GM12873 (cell line): Measurements from ENCODE around the gene DOK4.

Source experiments
- TF ChIP-seq, protein P1 (sequence below): IDR thresholded peaks from 2 replicates; pipeline ENCODE4 v1.5.1; 2012; ENCODE audit warnings: low read depth, mild to moderate bottlenecking, moderate library complexity, low read length, control low read depth; ENCODE audit not compliant: insufficient read depth; ENCODE audit errors: missing control alignments

The DOK4 gene

GRCh38 chr16:57531635-57532265 lies 45.5 kb upstream of the DOK4 start:
- TF ChIP-seq, protein P1, sequence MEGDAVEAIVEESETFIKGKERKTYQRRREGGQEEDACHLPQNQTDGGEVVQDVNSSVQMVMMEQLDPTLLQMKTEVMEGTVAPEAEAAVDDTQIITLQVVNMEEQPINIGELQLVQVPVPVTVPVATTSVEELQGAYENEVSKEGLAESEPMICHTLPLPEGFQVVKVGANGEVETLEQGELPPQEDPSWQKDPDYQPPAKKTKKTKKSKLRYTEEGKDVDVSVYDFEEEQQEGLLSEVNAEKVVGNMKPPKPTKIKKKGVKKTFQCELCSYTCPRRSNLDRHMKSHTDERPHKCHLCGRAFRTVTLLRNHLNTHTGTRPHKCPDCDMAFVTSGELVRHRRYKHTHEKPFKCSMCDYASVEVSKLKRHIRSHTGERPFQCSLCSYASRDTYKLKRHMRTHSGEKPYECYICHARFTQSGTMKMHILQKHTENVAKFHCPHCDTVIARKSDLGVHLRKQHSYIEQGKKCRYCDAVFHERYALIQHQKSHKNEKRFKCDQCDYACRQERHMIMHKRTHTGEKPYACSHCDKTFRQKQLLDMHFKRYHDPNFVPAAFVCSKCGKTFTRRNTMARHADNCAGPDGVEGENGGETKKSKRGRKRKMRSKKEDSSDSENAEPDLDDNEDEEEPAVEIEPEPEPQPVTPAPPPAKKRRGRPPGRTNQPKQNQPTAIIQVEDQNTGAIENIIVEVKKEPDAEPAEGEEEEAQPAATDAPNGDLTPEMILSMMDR = no peak

GRCh38 chr16:57531253-57531575 lies 44.9 kb upstream of the DOK4 start:
- TF ChIP-seq, protein P1 = no peak

DNA sequence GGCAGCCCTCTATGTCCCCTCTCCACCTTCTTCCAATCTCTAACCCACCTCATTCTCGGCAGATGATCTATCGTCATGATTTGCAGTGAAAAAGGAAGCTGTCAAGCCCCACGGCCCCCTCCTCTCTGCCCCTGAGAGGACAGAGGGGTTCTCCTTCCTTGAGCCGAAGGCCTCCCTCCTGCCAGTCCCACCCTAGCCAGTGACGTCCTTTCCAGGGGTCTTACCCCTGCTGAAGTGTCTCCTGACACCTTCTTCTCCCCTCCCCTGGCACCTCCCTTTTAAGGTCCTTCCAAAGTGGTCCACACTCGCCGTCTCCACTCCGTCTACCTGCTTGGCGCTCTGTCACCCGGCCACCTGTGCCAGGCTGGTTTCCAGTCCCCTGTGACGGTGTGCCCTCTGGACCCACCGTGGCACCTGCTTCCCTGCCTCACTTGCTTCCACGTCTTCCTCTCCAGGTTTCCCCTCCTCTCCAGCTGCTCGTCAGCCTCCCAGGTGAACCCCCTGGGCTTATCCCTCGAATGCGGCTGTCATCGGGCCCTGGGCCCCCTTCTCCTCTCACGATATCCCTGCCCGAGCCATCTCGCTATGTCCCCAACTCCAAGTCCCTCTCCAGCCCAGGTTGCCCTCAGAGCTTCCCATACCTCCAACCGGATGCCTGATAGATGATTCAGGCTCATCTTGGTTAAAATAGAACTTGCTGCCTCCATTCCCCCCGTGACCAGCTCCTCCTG lies 44.4 kb upstream of the DOK4 start:
- TF ChIP-seq, protein P1 = no peak

GRCh38 chr16:57530104-57530521 lies 43.8 kb upstream of the DOK4 start:
- TF ChIP-seq, protein P1 = no peak

DNA sequence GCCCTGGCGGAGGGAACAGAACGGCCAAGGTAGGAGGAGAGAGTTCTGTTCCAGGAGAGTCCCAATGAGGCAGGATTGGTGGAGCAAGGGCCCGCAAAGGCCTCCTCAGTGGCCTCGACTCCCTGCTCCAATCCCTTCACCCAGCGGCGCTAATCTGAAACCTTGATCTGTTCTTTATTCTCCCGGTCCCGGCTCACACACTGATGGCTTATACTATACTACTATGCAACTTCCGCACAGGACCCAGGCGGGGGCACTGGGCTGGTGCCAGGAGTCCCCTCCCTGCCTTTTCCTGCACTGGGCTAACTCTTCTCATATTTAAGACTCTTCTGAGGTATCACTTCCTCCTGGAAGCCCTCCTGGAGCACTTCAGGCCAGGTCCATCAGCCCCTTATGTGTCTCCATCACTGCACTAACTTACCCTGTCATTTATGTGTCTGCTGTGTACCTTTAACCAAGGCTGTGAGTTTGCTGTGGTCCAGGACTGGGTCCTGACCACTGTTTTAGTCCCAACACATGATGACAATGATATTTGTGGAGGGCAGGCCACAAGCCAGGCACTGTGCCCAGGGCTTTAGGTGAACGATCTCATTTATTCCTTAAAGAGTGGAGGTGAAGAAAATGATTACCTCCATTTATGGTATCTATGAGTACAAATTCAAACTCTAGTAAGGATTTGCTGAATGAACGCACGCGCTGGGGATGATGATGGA lies 43.3 kb upstream of the DOK4 start:
- TF ChIP-seq, protein P1 = no peak

GRCh38 chr16:57528499-57529390 lies 42.5 kb upstream of the DOK4 start:
- TF ChIP-seq, protein P1 = no peak
